Mammary epithelial cell (primary cell): ENCODE results near the gene METTL4.

Experiments
- CTCF ChIP-seq, 2 donors: IDR thresholded peaks in 1 of 2; conservative IDR thresholded peaks in 1 of 2; 2 replicates each; pipeline ENCODE4 v1.5.1; 2011 to 2012; ENCODE audit warnings: inconsistent platforms in 2 of 2, low read length in 2 of 2, mild to moderate bottlenecking in 2 of 2, control low read depth in 1 of 2, low read depth in 1 of 2; ENCODE audit not compliant: insufficient read depth in 1 of 2; ENCODE audit errors: extremely low read depth in 1 of 2
- EZH2 ChIP-seq: IDR thresholded peaks from 2 replicates; pipeline ENCODE4 v1.6.1; 2012; ENCODE audit warnings: low read length, inconsistent platforms, borderline replicate concordance

GRCh38 chr18:2573408-2573807 is 2.1 kb upstream of the METTL4 start:
- TF ChIP-seq CTCF (conservative IDR thresholded peaks at IDR 0.05 in 1 of 2, IDR thresholded peaks at IDR 0.05 in 1 of 2; ENCODE audit: extremely low read depth in 1 of 2, insufficient read depth in 1 of 2, low read depth in 1 of 2, low read length in 2 of 2) (no peak), EZH2 (no peak)
